ENCODE results near the gene PRPF40B.

PRPF40B gene

DNA sequence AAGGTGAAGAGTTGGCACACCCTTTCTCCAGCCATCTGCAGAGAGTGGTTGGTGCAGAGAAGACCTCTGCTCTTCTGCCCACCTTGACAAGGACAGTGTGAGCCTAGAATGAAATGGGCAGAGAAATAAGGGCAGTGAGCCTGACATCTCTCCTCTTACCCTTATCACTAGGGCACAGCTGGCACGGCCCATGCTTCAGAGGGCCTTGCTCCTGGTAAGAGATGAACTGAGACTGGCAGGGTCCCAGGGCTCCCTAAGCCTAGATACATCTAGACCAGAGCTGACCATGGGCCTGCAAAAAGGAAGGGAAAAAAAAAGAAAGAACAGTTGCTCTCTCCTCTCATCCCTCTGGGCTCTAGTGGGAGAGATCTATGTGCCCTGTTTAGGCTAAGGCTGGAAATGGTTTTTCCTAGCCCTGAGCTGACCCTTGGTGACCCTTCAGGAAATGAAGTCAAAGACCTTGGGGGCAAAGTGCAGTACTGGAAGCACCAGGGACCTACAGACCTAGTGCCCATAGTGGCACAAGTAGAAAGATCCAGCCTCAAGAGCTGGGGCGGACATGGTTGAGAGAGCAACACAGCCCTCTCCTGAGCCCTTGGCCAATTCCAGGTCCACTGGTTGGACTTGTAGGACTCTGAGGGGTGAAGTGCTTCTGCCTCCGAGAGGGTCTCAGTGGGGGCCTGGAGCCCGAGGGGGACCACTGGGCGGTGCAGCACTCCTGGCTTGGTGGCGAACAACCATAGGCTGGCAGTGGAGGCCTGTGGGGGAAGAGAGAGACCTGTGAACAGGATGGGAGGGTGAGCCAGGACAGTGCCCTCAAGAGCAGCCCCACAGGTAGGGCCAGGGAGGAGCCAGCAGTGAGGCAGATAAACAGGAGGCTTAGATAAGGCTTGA is 22.0 kb downstream of the PRPF40B start:
- H3K4me3 ChIP-seq (ENCODE audit: low read length) = no peak overlapping the region
- no peak for DNase-seq (ENCODE audit: low read depth)
- TF ChIP-seq, protein P1, sequence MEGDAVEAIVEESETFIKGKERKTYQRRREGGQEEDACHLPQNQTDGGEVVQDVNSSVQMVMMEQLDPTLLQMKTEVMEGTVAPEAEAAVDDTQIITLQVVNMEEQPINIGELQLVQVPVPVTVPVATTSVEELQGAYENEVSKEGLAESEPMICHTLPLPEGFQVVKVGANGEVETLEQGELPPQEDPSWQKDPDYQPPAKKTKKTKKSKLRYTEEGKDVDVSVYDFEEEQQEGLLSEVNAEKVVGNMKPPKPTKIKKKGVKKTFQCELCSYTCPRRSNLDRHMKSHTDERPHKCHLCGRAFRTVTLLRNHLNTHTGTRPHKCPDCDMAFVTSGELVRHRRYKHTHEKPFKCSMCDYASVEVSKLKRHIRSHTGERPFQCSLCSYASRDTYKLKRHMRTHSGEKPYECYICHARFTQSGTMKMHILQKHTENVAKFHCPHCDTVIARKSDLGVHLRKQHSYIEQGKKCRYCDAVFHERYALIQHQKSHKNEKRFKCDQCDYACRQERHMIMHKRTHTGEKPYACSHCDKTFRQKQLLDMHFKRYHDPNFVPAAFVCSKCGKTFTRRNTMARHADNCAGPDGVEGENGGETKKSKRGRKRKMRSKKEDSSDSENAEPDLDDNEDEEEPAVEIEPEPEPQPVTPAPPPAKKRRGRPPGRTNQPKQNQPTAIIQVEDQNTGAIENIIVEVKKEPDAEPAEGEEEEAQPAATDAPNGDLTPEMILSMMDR (IDR thresholded peaks at IDR 0.05; ENCODE audit: insufficient read depth, low read depth, low read length, missing control alignments) = no peak

DNA sequence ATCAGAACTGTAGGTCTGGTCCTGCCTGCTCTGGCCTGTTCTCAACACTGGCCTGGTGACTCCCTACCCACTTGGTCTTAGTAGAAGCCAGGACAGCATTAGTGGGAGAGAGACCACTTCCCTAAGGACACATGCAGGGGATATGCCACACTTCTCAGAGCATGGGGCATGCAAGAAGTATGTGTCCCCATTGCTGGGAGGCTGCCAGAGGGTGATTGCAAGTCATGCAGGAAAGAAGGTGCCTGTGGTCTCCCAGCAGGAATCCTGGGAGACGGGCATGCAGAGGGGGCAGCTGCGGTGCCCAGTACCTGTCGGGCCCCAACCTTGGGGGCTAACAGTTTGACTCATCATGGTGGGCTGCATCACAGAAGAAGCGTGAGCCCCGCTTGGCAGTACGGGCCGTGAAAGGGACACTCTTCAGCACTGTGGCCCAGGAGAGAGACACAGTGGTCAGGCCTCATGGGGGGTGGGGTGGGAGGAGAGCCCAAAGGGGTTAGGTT is 23.0 kb downstream of the PRPF40B start:
- no peak overlapping the region for H3K4me3 ChIP-seq (ENCODE audit: low read length)
- TF ChIP-seq, protein P1 (IDR thresholded peaks at IDR 0.05; ENCODE audit: insufficient read depth, low read depth, low read length, missing control alignments) = no peak
- DNase-seq (ENCODE audit: low read depth) = no peak

DNA sequence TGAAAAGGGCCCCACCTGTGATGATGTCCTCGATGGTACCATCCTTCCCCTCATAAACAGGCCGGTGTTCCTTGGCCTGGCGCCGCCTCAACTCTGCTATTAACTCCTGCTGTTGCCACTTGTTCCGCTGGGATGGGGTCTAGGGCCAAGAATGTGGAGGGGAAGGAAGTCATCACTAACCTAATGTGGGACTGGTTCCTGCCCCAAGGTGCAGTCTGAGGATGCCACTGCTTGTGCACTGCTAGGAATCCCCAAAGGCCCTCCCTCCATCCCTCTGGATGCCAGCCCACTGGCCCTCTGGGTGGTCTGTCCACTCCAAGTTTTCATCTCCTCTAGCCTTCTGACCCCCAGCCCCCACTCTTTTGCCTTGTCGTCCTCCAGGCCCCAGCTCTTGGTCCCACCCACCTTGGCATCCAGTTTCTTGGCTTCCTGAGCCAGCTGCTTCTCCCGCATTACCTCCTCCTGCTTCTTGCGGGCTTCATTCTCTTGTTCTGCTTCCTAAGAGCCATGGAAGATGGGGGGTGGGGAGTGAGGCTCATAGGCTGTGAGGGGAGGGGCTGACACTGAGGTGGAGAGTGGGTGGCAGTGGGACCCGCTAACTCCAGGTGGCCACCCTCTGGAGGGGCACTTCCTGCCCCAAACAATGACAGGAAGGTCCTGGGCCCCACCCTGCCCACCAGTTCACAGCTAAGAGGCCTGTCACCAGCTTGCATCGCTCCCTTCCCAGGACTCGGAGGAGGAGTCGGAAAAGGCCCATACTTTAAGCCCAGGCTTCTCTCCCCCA is 23.7 kb downstream of the PRPF40B start:
- H3K4me3 ChIP-seq (ENCODE audit: low read length) = no peak overlapping the region
- TF ChIP-seq, protein P1 (IDR thresholded peaks at IDR 0.05; ENCODE audit: insufficient read depth, low read depth, low read length, missing control alignments) = no peak
- DNase-seq (ENCODE audit: low read depth) = no peak

DNA sequence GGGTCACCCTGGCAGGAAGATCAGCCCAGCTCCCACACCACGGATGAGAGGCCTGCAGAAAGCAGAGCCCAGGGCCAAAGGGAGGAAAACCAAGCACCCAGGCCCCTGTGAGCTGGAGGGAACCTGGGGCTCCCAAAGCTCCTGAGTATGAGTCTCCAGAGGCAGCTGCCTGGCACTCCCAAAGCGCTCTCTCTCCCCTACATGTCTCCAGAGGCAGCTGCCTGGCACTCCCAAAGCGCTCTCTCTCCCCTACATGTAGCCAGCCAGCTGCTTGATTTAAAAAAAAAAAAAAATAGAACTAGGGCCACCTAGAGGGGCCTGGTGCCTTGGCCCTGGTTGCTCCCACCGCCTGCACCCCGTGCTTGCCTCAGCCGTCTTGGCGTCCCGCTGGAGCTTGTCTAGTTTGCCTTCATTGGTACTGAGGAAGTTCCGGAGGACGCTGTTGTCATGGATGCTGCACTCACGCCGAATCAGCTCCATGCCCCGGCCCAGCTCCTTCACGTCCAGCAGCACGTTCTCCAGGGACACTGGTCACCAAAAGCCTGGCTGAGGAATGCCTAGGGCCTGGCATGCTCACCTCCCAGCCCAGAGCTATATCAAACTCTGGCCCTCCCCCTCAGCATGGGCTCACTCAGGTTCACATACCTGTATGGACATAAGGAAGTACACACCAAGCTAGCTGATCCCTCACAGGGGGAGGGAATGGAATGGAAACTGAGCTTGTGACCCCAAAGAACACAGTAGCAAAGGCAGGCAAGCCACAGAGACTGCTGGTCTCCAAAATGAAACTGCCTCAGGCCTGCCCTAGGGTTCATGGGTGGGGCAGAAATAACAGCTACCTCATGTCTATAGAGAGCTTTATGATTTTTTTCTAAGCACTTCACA is 24.7 kb downstream of the PRPF40B start:
- H3K4me3 ChIP-seq (ENCODE audit: low read length) = no peak overlapping the region
- DNase-seq (ENCODE audit: low read depth) = no peak
- TF ChIP-seq, protein P1 (IDR thresholded peaks at IDR 0.05; ENCODE audit: insufficient read depth, low read depth, low read length, missing control alignments) = no peak

DNA sequence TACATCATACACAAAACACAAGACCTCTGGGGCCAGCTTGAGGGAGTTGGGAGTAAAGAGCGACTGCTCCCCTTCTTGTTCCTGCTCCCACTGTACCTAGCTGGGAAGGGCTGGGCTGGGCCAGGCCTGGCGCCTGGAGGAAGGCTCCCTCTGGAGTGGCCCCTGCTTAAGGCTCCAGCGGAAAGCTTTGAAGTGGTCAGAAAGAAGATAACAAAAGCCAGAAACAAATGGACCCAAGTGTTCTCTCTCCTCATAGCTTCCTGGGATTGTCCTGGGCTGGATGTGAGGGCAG is 25.3 kb downstream of the PRPF40B start:
- DNase-seq (ENCODE audit: low read depth) = no peak
- H3K4me3 ChIP-seq (ENCODE audit: low read length) = no peak overlapping the region
- TF ChIP-seq, protein P1 (IDR thresholded peaks at IDR 0.05; ENCODE audit: insufficient read depth, low read depth, low read length, missing control alignments) = no peak

DNA sequence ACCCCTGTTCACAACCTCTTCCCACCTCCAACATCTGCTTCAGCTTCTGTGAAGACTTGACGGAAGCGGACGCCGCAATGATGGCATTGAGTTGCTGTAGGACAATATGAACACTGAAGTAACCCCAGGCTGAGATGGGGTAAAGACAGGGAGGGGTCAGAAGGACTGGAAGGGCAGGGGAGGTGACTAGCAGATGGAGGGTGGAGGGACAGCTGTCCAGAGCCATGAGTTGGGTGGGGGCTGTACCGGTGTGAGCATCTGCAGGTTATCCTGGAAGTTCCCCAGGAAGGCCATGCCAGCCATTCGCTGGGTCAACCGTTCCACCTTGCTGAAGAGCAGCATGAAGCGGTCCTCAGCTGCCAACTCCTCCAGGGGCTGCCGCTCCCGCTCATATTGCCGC is 26.1 kb downstream of the PRPF40B start:
- TF ChIP-seq, protein P1 (IDR thresholded peaks at IDR 0.05; ENCODE audit: insufficient read depth, low read depth, low read length, missing control alignments) = no peak
- no peak for DNase-seq (ENCODE audit: low read depth)

More for the DNA sequence above, 26.1 kb downstream of the PRPF40B start:
- no peak overlapping the region for H3K4me3 ChIP-seq (ENCODE audit: low read length)
